ENCODE results near the gene PRPF31.

GRCh38 chr19:54169149-54169740, 53.7 kb downstream of the PRPF31 start:
- no peak for TF ChIP-seq CTCF (conservative IDR thresholded peaks at IDR 0.05; ENCODE audit: low read length)
- no peak for TF ChIP-seq EZH2phosphoT487 (IDR thresholded peaks at IDR 0.05; ENCODE audit: borderline replicate concordance, low read depth, low read length)
